Esophagus squamous epithelium (tissue), 5 donors: ENCODE data around the gene INAVA. TPM values are rescaled to one million over a fixed set of nuclear protein-coding genes. Genes with fewer than 3 reads are reported as not detected.

ENCODE experiments used
- DNase-seq: peaks from one replicate; lab custom pipeline; 2025; lab: John Stamatoyannopoulos, UW
- H3K27ac ChIP-seq, 4 donors: fragments of 200-600 bp; sonication (generic); one replicate each; pipeline ENCODE4 v1.5.1; 2016 to 2019; ENCODE audit warnings: mild to moderate bottlenecking in 1 of 4
- H3K27me3 ChIP-seq, 4 donors: fragments of 200-600 bp; sonication (generic); 1 replicate in 3 of 4; 2 replicates in 1 of 4; pipeline versions ENCODE4 v1.5.1 to v1.6.0; 2017 to 2021; ENCODE audit warnings: antibody characterized with exemption in 1 of 4
- H3K36me3 ChIP-seq, 3 donors: fragments of 200-600 bp; sonication (generic); one replicate each; pipeline ENCODE4 v1.5.1; 2016 to 2019
- H3K4me1 ChIP-seq, 3 donors: fragments of 200-600 bp; sonication (generic); one replicate each; pipeline ENCODE4 v1.5.1; 2017 to 2019
- H3K4me3 ChIP-seq, 4 donors: fragments of 200-600 bp; sonication (generic); 1 replicate in 3 of 4; 2 replicates in 1 of 4; pipeline ENCODE4 v1.5.1; 2016 to 2019; ENCODE audit warnings: mild to moderate bottlenecking in 2 of 4, moderate library complexity in 1 of 4
- H3K9me3 ChIP-seq, 3 donors: fragments of 200-600 bp; sonication (generic); one replicate each; pipeline ENCODE4 v1.5.1; 2016 to 2019
- POLR2A ChIP-seq, 4 donors: fragments of 450-650 bp; IDR thresholded peaks; one replicate each; pipeline ENCODE4 v1.6.1; 2017; ENCODE audit warnings: antibody characterized with exemption in 4 of 4, mild to moderate bottlenecking in 4 of 4, moderate library complexity in 3 of 4
- WGBS, 2 donors: methylation state at CpG; one replicate each; pipeline ENCODE4 v1.1.5; 2018; 5-methylcytosine and 5-hydroxymethylcytosine counted together
- intact Hi-C: fragments of 100-400 bp; cut with DNase I; formaldehyde crosslinking; loops from one replicate; pipeline ENCODE4 v1.15.0; 2022
- total RNA-seq, 4 donors: library from RNA; depleted of rRNA; stranded (reverse); fragments of >200 nt; gene quantifications; one replicate each; pipeline ENCODE4 v1.1.0, GENCODE V29; 2016
- TF ChIP-seq, protein P1 (sequence below), 6 experiments: fragments of 450-650 bp in 4 of 6; fragments of 200-600 bp in 2 of 6; sonication (generic) in 2 of 6; IDR thresholded peaks; one replicate each; pipeline ENCODE4 v1.5.1; 2016 to 2019; ENCODE audit warnings: antibody characterized with exemption in 6 of 6, mild to moderate bottlenecking in 4 of 6, moderate library complexity in 4 of 6
- donor health status: DM: yes; HTN: yes; CAD: no.

INAVA gene
- total RNA-seq, 4 donors from 2014 or later: 45.6 to 102 (median 58.4) TPM

- Histone ChIP-seq H3K36me3 (no peaks in the 10 kb centered on the region), H3K27ac (peak overlapping the region in 1 of 4 donors; percentile 6), H3K4me1 (peaks cover 12 to 46% (median 19%) of the 10 kb centered on the region in 3 donors), H3K9me3 (no peaks in the 10 kb centered on the region), H3K27me3 (peaks cover 0 to 50% (median 0%) of the 10 kb centered on the region in 4 donors), H3K4me3 (peak overlapping the region in 2 of 4 donors; percentile 27 to 30)
- TF ChIP-seq, protein P1, sequence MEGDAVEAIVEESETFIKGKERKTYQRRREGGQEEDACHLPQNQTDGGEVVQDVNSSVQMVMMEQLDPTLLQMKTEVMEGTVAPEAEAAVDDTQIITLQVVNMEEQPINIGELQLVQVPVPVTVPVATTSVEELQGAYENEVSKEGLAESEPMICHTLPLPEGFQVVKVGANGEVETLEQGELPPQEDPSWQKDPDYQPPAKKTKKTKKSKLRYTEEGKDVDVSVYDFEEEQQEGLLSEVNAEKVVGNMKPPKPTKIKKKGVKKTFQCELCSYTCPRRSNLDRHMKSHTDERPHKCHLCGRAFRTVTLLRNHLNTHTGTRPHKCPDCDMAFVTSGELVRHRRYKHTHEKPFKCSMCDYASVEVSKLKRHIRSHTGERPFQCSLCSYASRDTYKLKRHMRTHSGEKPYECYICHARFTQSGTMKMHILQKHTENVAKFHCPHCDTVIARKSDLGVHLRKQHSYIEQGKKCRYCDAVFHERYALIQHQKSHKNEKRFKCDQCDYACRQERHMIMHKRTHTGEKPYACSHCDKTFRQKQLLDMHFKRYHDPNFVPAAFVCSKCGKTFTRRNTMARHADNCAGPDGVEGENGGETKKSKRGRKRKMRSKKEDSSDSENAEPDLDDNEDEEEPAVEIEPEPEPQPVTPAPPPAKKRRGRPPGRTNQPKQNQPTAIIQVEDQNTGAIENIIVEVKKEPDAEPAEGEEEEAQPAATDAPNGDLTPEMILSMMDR (IDR thresholded peaks at IDR 0.05): no peak
- TF ChIP-seq POLR2A (IDR thresholded peaks at IDR 0.05): peak in 1 of 4 donors; percentile 22
- intact Hi-C loops: loop anchor here (10.0 kb wide), 1 partner anchor 76 kb away; no protein-coding TSS in a partner anchor
- DNase-seq: no peak
- 34 to 80% methylated on average over 2 to 3 of the region's 7 CpGs for WGBS, 2 donors
Observed at GRCh38 chr1:200888349-200888838, 6.3 kb upstream of the INAVA start.

GRCh38 chr1:200889571-200889970, 5.1 kb upstream of the INAVA start:
- intact Hi-C loops: loop anchor here (10.0 kb wide), 1 partner anchor 75 kb away; no protein-coding TSS in a partner anchor
- no peak overlapping the region for H3K27ac ChIP-seq
- no peak for DNase-seq
- peaks cover 12 to 58% (median 26%) of the 10 kb centered on the region in 3 donors for H3K4me1 ChIP-seq
- no peak overlapping the region for H3K4me3 ChIP-seq
- peaks cover 0 to 55% (median 0%) of the 10 kb centered on the region in 4 donors for H3K27me3 ChIP-seq
- H3K36me3 ChIP-seq: no peaks in the 10 kb centered on the region
- TF ChIP-seq POLR2A (IDR thresholded peaks at IDR 0.05): no peak
- TF ChIP-seq, protein P1 (IDR thresholded peaks at IDR 0.05): no peak
- WGBS, 2 donors: 80 to 88% methylated on average over 2 of the region's 2 CpGs
- H3K9me3 ChIP-seq: no peaks in the 10 kb centered on the region

GRCh38 chr1:200890027-200890426, 4.7 kb upstream of the INAVA start:
- WGBS, 2 donors: 89 to 96% methylated on average over 8 to 15 of the region's 15 CpGs
- no peaks in the 10 kb centered on the region for H3K36me3 ChIP-seq
- no peak for TF ChIP-seq POLR2A (IDR thresholded peaks at IDR 0.05)
- TF ChIP-seq, protein P1 (IDR thresholded peaks at IDR 0.05): no peak

DNA sequence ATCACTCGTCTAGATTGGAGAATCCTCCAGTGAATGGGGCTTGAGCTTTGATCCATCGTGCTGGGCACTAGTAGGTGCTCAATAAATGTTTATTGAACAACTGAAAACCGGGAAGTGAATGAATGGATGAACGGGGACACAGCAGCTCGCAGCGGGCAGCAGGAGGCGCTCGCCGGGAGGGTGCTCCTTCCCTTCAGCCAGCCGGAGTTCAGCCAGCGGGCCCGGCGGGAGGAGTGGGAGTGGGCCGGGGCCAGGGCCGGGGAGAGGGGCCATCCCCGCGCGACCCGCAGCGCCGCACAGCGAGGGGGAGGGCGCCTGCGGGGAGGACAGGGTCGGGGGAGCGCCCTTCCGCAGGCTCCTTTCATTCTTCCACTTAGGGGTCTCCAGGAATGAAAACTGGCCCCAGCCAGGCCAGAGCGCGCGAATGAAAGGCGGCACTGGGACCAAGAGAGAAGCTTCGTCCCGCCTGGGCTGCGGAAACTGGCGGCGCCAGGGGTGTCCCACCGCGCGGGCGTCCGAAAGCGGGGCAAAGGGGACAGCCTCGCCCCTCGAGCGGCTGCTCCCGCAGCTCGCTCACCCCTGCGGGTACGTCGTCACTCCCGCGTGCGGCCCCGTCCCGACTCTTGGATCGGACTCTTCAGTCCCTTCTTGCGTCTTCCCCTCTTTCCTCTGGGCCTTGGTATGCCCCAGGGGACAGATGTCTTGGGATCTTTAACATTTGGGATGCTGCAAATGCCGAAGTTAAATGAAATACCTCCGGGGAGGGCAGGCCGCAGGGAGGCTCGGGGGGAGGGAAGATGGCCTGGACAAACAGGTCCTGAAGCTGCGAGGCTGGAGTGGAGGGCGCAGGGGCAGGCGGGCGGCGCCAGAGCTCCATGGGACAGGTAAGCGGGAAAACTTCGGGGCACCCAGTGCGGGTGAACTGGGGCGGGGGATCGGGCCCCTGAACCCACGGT, 3.6 kb upstream of the INAVA start:
- WGBS, 2 donors: 4 to 31% methylated on average over 2 to 45 of the region's 72 CpGs
- Histone ChIP-seq H3K4me1 (peaks cover 12 to 58% (median 26%) of the 10 kb centered on the region in 3 donors), H3K27ac (peak overlapping the region; percentile 21 to 78 (median 76))

More at GRCh38 chr1:200890027-200890426, 4.7 kb upstream of the INAVA start:
- H3K9me3 ChIP-seq: no peaks in the 10 kb centered on the region
- H3K4me3 ChIP-seq: no peak overlapping the region
- intact Hi-C loops: no loop called here
- H3K4me1 ChIP-seq: peaks cover 12 to 58% (median 26%) of the 10 kb centered on the region in 3 donors
- H3K27me3 ChIP-seq: peaks cover 0 to 55% (median 0%) of the 10 kb centered on the region in 4 donors
- H3K27ac ChIP-seq: no peak overlapping the region
- no peak for DNase-seq

More for the DNA sequence above, 3.6 kb upstream of the INAVA start:
- Histone ChIP-seq H3K36me3 (no peaks in the 10 kb centered on the region), H3K27me3 (peaks cover 0 to 55% (median 0%) of the 10 kb centered on the region in 4 donors), H3K4me3 (peak overlapping the region; percentile 39 to 78 (median 54)), H3K9me3 (no peaks in the 10 kb centered on the region)
- DNase-seq: no peak
- intact Hi-C loops: no loop called here
- TF ChIP-seq, protein P1 (IDR thresholded peaks at IDR 0.05): peak in 5 of 6 experiments; percentile 31 to 58 (median 41)
- TF ChIP-seq POLR2A (IDR thresholded peaks at IDR 0.05): no peak
